ENCODE data around the gene GPR151. TPM values are rescaled to one million over a fixed set of nuclear protein-coding genes. Genes with fewer than 3 reads are reported as not detected.

GPR151 gene
- total RNA-seq, 2 experiments from 2014 or later: not detected

DNA sequence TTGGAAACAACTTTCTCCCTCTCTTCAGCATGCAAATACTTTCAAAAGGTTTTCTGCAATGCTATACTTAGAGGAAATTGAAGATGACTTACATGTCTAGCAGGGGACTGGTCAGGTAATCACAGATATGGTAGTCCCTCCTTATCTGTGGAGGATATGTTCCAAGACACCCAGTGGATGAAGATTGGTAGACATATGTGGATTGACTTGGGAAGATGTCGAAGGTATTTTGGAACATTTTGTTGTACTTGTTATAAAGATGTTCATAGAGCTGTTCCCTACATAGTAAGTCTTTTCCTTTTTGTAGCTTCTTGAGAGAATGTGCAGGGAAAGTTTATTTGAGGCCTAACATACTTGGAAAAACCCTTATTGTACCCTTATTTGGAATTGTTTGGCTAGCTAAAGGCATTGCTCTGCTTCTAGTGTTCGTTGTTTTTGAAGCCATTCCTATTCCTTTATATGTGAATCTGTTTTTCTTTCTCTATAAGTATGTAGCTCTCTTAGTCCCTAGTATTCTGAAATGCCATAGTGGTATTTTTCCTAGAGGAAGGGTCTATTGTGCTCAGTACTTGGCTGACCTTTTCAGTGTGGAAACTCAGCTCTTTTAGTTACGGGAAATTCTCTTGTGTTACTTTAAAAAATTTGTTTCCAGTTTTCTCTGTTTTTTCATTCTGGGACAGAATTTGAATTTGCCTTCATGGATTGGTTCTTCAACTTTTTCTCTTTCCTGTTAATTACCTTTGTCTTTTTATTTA lies 25.7 kb downstream of the GPR151 start:
- Mint-ChIP-seq H3K27me3 (no peaks in the 10 kb centered on the region), H3K4me1 (peaks cover 2% of the 10 kb centered on the region), H3K9me3 (no peaks in the 10 kb centered on the region), H3K36me3 (peaks cover 38% of the 10 kb centered on the region), H3K4me3 (no peak overlapping the region), H3K27ac (no peak overlapping the region)
- DNase-seq: no peak

DNA sequence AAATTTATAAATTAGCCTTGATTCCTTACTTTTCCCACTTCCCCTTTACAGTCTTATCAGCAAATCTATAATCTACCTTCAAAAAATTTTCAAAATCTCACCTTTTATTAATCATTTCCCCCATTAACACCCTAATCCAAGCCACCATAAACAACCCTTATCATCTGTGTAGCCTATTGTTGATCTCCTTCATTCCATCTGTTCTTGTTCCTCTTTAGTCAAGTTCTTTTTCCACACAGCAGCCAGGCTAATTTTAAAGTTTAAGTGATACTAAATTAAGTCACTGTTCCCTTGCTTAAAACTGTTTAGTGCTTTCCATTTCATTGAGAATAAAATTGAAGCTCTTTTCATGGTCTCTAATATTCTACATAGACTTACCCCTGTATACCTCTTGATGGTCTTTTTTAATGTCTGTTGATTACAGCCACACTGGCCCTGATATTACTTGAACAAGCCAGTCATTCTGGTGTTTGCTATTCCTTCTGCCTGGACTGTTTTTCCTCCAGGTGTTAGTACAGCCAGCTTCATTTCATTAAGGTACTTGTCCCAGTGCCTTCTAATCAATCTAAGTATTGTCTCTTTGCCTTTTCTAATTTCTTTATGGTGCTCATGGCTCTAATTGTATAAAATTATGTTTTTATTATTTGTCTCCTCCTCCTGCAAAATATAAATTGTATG lies 31.1 kb downstream of the GPR151 start:
- Mint-ChIP-seq H3K4me1 (no peaks in the 10 kb centered on the region), H3K4me3 (no peak overlapping the region), H3K36me3 (peaks cover 48% of the 10 kb centered on the region), H3K9me3 (no peaks in the 10 kb centered on the region), H3K27ac (no peak overlapping the region), H3K27me3 (no peaks in the 10 kb centered on the region)
- DNase-seq: no peak

DNA sequence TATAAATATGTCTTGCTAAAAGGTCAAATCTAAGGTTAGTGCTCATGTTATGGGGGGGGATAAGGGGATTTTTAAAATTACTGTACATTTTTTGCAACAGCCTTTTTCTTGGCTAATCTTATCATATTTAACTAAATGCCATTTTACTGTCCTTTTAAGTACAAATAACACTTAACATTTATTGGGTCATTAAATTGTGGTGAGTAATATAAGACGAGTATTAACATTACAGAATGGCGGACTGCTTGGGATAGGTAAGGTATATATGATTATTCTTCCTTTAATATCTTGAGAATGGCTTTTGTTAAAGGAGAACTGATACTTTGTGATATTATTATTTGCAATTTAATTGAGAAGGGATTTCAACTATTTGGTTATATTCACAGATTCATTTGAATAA lies 33.2 kb downstream of the GPR151 start:
- Mint-ChIP-seq H3K27me3 (no peaks in the 10 kb centered on the region), H3K27ac (no peak overlapping the region), H3K36me3 (peaks cover 37% of the 10 kb centered on the region)

DNA sequence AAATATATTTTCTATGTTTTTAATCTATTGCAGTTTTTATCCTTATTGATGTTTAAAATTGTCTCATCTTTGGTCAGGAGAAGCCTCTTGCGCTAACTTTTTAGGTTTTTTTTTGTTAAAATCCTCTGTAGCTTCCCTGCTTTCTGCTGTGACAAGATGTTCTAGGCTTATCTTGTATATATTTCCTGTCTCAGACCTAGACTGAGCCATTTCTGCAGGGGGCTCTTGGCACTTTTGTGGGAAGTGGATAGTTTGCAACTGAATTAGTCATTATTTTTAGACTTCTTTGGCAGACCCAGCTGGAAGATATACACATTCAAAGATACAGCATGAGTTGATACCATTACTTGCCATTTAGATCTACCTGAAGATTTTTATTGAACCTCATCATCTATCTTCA lies 40.1 kb downstream of the GPR151 start:
- no peaks in the 10 kb centered on the region for H3K27me3 Mint-ChIP-seq
- H3K4me1 Mint-ChIP-seq: no peaks in the 10 kb centered on the region
- H3K27ac Mint-ChIP-seq: no peak overlapping the region
- peaks cover 39% of the 10 kb centered on the region for H3K36me3 Mint-ChIP-seq
- DNase-seq: no peak
- H3K9me3 Mint-ChIP-seq: no peaks in the 10 kb centered on the region
- no peak overlapping the region for H3K4me3 Mint-ChIP-seq

More for the DNA sequence above, 33.2 kb downstream of the GPR151 start:
- DNase-seq: no peak
- H3K4me3 Mint-ChIP-seq: no peak overlapping the region
- H3K4me1 Mint-ChIP-seq: no peaks in the 10 kb centered on the region
- H3K9me3 Mint-ChIP-seq: no peaks in the 10 kb centered on the region

DNA sequence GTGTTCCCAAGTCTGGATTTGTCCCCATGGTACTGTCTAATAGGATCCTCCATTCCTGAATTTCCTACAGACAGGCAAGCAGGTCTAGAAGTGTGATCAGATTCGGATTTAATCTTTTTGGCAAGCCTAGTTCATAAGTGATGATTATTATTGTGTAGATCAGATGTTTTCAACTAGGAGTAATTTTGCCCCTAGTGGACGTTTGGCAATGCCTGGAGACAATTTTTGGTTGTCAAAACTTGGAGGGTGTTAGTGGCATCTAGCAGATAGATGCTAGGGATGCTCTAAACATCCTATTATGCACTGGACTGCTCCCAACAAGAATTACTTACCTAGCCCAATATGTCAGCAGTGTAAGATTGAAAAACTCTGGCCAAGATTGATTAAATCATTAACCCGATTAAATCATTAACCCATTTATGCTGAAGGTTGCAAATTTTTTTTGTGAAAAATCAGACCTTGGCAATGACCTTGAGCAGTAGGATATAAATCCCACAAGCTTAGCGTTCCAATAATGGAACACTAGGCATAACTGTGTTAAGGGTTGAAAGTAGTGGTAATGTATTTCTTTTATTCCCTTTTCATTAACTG lies 40.7 kb downstream of the GPR151 start:
- Mint-ChIP-seq H3K9me3 (no peaks in the 10 kb centered on the region), H3K27ac (no peak overlapping the region), H3K36me3 (peaks cover 39% of the 10 kb centered on the region), H3K4me1 (no peaks in the 10 kb centered on the region), H3K27me3 (no peaks in the 10 kb centered on the region), H3K4me3 (no peak overlapping the region)
- DNase-seq: no peak

DNA sequence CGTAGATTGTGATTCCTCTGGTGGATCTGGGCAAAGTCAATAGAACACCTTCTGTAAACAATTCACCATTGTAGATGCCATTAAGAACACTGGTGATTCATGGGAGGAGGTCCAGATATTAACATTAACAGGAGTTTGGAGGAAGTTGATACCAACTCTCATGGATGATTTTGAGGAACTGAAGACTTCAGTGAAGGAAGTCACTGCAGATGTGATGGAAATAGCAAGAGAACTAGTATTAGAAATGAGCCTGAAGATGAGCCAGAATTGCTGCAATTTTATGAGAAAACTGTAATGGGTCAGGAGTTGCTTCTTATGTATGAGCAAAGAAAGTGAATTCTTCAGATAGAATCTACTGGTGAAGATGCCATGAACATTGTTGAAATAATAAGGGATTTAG lies 41.9 kb downstream of the GPR151 start:
- DNase-seq: no peak
- peak overlapping the region; percentile 1 for H3K27ac Mint-ChIP-seq
- H3K36me3 Mint-ChIP-seq: peaks cover 41% of the 10 kb centered on the region
- H3K4me1 Mint-ChIP-seq: no peaks in the 10 kb centered on the region
- H3K27me3 Mint-ChIP-seq: no peaks in the 10 kb centered on the region
- H3K9me3 Mint-ChIP-seq: no peaks in the 10 kb centered on the region
- H3K4me3 Mint-ChIP-seq: no peak overlapping the region

DNA sequence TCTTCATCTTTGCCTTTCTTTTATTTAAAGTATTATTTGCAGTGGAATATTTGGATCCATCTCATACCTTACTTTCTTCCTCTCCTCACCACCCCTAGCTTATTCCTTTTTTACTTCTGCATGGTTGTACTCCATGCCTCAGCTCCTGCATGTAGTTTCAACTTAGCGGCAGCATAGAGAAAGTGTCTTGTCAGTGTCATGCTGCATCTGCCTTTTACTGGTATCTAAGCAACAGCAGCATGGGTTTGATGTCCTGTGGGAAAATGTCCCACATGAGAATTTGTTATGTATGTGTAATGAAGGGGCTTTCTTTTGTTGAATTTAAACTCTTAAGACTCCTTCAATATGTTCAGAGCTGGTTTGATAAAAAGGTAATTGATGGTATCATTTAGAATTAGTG lies 48.2 kb downstream of the GPR151 start:
- H3K27ac Mint-ChIP-seq: no peak overlapping the region
- no peak overlapping the region for H3K4me3 Mint-ChIP-seq
- no peak for DNase-seq

DNA sequence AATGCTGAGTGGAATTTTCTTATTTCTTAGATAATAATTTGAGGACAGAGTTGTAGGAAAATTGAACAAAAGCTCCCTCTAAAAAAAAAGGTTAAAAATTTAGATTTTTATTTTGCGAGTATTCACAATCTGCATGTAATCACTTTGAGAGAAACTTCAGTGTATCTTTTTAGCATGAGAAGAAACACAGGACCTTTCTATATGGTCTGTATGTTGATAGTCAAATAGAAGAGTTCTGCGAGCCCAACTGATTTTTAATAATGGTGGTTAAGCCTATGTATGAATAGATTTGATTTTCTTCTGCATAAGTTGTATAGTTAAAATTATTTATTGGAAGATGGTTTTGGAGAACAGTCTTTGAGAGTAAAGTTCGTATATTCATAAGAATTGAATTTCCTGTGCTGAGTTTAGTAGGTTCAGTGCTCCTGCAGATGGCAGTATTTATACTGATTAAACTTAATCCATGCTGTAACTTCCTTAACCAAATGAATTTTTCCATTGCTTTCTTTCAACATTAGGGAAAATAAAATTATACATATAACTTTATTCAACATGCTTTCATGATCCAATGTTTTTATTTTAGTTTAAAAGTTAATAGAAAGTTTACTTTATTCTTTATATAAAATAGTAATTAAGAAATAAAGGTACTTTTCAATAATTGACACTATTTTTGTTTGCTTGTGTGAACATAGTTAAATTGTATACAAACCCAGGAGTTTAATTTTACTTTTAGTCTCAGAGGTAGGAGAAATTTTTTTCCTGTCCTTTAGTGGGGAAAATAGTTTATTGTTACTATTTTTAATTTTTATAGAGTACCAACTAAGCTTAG lies 49.3 kb downstream of the GPR151 start:
- DNase-seq: no peak
- Mint-ChIP-seq H3K27ac (no peak overlapping the region), H3K9me3 (no peaks in the 10 kb centered on the region), H3K4me3 (no peak overlapping the region), H3K4me1 (peaks cover 14% of the 10 kb centered on the region), H3K36me3 (peaks cover 44% of the 10 kb centered on the region), H3K27me3 (no peaks in the 10 kb centered on the region)

More for the DNA sequence above, 48.2 kb downstream of the GPR151 start:
- Mint-ChIP-seq H3K9me3 (no peaks in the 10 kb centered on the region), H3K36me3 (peaks cover 48% of the 10 kb centered on the region), H3K27me3 (no peaks in the 10 kb centered on the region), H3K4me1 (peaks cover 14% of the 10 kb centered on the region)

DNA sequence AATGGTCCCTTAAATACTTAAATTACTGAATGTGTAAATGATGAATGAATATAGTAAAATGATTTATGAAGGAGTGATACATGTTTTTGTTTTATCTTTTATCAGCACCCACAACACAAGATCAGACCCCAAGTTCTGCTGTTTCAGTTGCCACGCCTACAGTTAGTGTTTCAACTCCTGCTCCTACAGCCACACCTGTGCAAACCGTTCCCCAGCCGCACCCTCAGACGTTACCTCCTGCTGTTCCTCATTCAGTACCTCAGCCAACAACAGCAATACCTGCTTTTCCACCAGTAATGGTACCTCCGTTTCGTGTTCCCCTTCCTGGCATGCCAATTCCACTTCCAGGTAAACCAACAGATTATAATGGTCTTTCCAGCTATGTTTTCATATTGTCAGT lies 52.5 kb downstream of the GPR151 start:
- no peak for DNase-seq
- H3K4me1 Mint-ChIP-seq: peaks cover 26% of the 10 kb centered on the region
- H3K9me3 Mint-ChIP-seq: no peaks in the 10 kb centered on the region
- peaks cover 48% of the 10 kb centered on the region for H3K36me3 Mint-ChIP-seq
- H3K27me3 Mint-ChIP-seq: no peaks in the 10 kb centered on the region
- H3K27ac Mint-ChIP-seq: peak overlapping the region; percentile 3
- no peak overlapping the region for H3K4me3 Mint-ChIP-seq

Other genes with a start within 250 kb of the GPR151 start
- gene POU4F3, start 177.4 kb downstream of the GPR151 start, total RNA-seq: under 1 TPM in 1 of 2 experiments, not detected in 1; 0.08 TPM
- gene TCERG1, start 68.9 kb downstream of the GPR151 start, total RNA-seq: 100 to 1,000 TPM; 125 to 131 TPM

All from activated naive CD8-positive, alpha-beta T cell treated with anti-CD3 and anti-CD28 coated beads for 36 hours (primary cell).